Motor neuron (in vitro differentiated cells): ENCODE data around the gene UBASH3A. TPM values are rescaled to one million over a fixed set of nuclear protein-coding genes. Genes with fewer than 3 reads are reported as not detected.

ENCODE experiments used
- ATAC-seq, 8 experiments: fragments of 200-7000 bp; cut with Tn5 transposase; replicated peaks in 6 of 8; 2 replicates each; pipeline ENCODE4 v1.8.0; 2021; ENCODE audit warnings: mild to moderate bottlenecking in 8 of 8, moderate library complexity in 8 of 8
- H3K27ac ChIP-seq, 2 donors: fragments of 250-450 bp; sonication (Bioruptor Pico); 2 replicates each; pipeline ENCODE4 v1.9.0; 2021; ENCODE audit warnings: antibody characterized with exemption in 2 of 2, mild to moderate bottlenecking in 2 of 2, moderate library complexity in 1 of 2
- H3K4me1 ChIP-seq, 2 donors: fragments of 250-450 bp; sonication (Bioruptor Pico); replicated peaks in 1 of 2; 2 replicates each; pipeline ENCODE4 v1.6.1; 2021; ENCODE audit warnings: antibody characterized with exemption in 2 of 2, mild to moderate bottlenecking in 2 of 2, moderate library complexity in 1 of 2
- H3K4me3 ChIP-seq, 5 donors: fragments of 250-450 bp; sonication (Bioruptor Pico); 2 replicates each; pipeline ENCODE4 v1.9.0; 2021; ENCODE audit warnings: antibody characterized with exemption in 5 of 5, mild to moderate bottlenecking in 5 of 5, moderate library complexity in 4 of 5
- WGBS, 10 experiments: fragments of 450-650 bp; shearing (Covaris generic); methylation state at CpG; one replicate each; pipeline ENCODE4 v1.0.0; 2022; 5-methylcytosine and 5-hydroxymethylcytosine counted together
- in situ Hi-C, 9 experiments: fragments of 400-800 bp; cut with MboI; loops; one replicate each; pipeline ENCODE4 v1.15.0; 2021; ENCODE audit warnings: low sequenced_read_pairs in 9 of 9, low pct_unique_long_range_greater_than_20kb in 2 of 9; ENCODE audit not compliant: unreplicated experiment in 9 of 9
- total RNA-seq, 8 experiments: library from RNA; unstranded; fragments of 300-600 nt; gene quantifications; 2 replicates each; pipeline versions ENCODE4 v1.2.3 to v1.2.4, GENCODE V29; 2022

Gene UBASH3A
- total RNA-seq, result under 1 TPM in 3 of 8 experiments, not detected in 5; 0.25 to 0.66 (median 0.28) TPM

DNA sequence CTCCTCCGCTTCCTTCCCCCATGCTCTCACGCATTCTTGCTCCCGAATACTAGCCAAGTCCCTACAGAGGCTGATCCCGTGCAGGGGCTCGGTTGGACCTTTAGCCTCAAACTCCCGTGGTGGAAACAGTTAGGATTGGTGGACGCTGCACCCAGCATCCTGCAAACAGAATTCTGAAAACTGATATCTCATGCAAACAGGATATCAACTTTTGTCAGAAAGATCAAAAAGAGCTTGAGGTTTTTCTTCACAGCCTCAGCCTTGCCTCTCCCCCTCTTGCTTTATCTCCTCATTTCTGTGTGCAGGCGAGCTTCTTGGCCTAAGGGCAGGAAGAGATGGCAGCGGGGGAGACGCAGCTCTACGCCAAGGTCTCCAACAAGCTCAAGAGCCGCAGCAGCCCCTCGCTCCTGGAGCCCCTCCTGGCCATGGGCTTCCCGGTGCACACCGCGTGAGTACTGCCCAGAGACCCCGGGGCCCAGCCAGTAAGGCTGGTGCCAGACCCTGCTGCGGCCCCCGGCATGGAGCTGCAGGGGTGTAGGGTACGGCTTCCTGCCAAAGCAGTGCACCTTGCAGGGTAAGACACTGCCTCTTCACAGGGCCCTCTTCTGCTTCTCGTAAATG is at the start of gene UBASH3A:
UBASH3A (plus strand) TSS at position 292 of the 621 bp plus-strand sequence; CDS start at position 336, 44 bp downstream.
- H3K4me1 ChIP-seq, result peaks cover 0 to 3% of the 10 kb centered on the region in 2 donors
- H3K27ac ChIP-seq, result no peak within 1 kb of the TSS
- in situ Hi-C loops, result no loop called here
- 31 to 94% (median 83%) methylated on average over 3 to 12 of the region's 21 CpGs; no CpG with 5 or more reads in 3 of the 10 experiments for WGBS, 10 experiments
- H3K4me3 ChIP-seq, result no peak within 1 kb of the TSS
- no peak for ATAC-seq

- 14 to 100% (median 71%) methylated on average over 1 to 2 of the region's 2 CpGs; no CpG with 5 or more reads in 1 of the 10 experiments for WGBS, 10 experiments
- no peak for ATAC-seq
- Histone ChIP-seq H3K4me3 (no peak overlapping the region), H3K27ac (no peak overlapping the region), H3K4me1 (peaks cover 0 to 4% of the 10 kb centered on the region in 2 donors)
- in situ Hi-C loops, result loop anchor here in 1 of 9 experiments (25.0 kb wide), 1 partner anchor 106 kb away; no protein-coding TSS in a partner anchor
These were observed 47.7 kb upstream of the UBASH3A start for GRCh38 chr21:42356046-42356445.

DNA sequence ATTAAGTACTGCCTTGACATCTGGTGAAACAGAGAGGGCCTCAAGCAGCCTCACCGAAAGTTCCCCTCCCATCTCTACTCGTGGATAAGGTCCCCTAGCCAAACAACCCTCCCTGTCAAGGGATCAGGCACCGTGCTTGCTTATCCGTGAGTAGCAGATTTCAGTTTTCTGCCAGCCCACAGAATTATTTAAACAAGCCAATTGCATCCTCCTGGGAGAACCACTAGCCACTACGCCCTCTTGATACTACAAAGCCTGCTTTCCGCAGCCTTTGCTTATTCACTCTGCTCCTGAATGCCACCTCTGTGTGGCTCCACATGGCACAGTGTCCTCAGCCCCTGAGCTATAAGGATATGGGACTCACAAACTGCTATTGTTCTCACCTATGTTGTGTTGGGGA is 47.1 kb upstream of the UBASH3A start:
- Histone ChIP-seq H3K27ac (no peak overlapping the region), H3K4me3 (no peak overlapping the region), H3K4me1 (no peaks in the 10 kb centered on the region)
- WGBS, 10 experiments, result 0 to 100% (median 47%) methylated on average over 1 to 6 of the region's 6 CpGs; no CpG with 5 or more reads in 2 of the 10 experiments
- in situ Hi-C loops, result loop anchor here in 1 of 9 experiments (25.0 kb wide), 1 partner anchor 106 kb away; no protein-coding TSS in a partner anchor
- ATAC-seq, result no peak

DNA sequence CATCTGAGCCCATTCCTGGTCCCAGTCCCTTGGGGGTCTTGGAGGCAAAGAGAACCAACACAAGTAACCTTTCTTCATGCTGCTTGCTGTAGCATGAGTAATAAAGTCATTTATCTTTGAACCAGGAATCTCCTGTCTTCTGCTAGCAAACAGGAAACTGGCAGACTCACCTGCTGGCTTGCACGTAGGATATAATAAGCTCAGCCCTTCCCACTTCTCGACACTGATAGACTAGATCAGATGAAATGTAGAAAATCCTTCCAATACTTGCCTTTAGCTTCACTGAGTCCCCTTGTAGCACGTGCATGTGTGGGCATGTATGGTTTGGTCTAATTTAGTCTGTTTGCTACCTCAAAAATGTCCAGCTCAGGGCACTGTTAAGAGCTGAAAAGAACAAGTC is 46.4 kb upstream of the UBASH3A start:
- H3K4me3 ChIP-seq, result no peak overlapping the region
- WGBS, 10 experiments, result 0 to 100% (median 26%) methylated on average over 1 to 3 of the region's 3 CpGs; no CpG with 5 or more reads in 2 of the 10 experiments
- ATAC-seq, result no peak
- H3K4me1 ChIP-seq, result no peaks in the 10 kb centered on the region
- in situ Hi-C loops, result loop anchor here in 1 of 9 experiments (25.0 kb wide), 1 partner anchor 105 kb away; no protein-coding TSS in a partner anchor
- H3K27ac ChIP-seq, result no peak overlapping the region

- ATAC-seq, result no peak
- 60 to 100% (median 100%) methylated on average over 1 to 4 of the region's 12 CpGs; no CpG with 5 or more reads in 4 of the 10 experiments for WGBS, 10 experiments
- H3K4me1 ChIP-seq, result no peaks in the 10 kb centered on the region
- H3K27ac ChIP-seq, result no peak overlapping the region
- in situ Hi-C loops, result loop anchor here in 1 of 9 experiments (25.0 kb wide), 1 partner anchor 104 kb away; no protein-coding TSS in a partner anchor
- H3K4me3 ChIP-seq, result no peak overlapping the region
These were observed 45.4 kb upstream of the UBASH3A start for GRCh38 chr21:42358261-42358660.

GRCh38 chr21:42358937-42359336 is 44.8 kb upstream of the UBASH3A start:
- in situ Hi-C loops, result loop anchor here in 1 of 9 experiments (25.0 kb wide), 1 partner anchor 103 kb away; no protein-coding TSS in a partner anchor
- Histone ChIP-seq H3K4me3 (no peak overlapping the region), H3K27ac (no peak overlapping the region), H3K4me1 (no peaks in the 10 kb centered on the region)
- ATAC-seq, result no peak
- WGBS, 10 experiments, result 30 to 94% (median 70%) methylated on average over 4 to 12 of the region's 13 CpGs

- WGBS, 10 experiments, result 0 to 80% (median 20%) methylated on average over 1 to 2 of the region's 2 CpGs; no CpG with 5 or more reads in 6 of the 10 experiments
- Histone ChIP-seq H3K4me1 (no peaks in the 10 kb centered on the region), H3K4me3 (no peak overlapping the region), H3K27ac (no peak overlapping the region)
- no peak for ATAC-seq
- in situ Hi-C loops, result loop anchor here in 1 of 9 experiments (25.0 kb wide), 1 partner anchor 102 kb away; no protein-coding TSS in a partner anchor
These were observed 43.4 kb upstream of the UBASH3A start for GRCh38 chr21:42360317-42360716.

DNA sequence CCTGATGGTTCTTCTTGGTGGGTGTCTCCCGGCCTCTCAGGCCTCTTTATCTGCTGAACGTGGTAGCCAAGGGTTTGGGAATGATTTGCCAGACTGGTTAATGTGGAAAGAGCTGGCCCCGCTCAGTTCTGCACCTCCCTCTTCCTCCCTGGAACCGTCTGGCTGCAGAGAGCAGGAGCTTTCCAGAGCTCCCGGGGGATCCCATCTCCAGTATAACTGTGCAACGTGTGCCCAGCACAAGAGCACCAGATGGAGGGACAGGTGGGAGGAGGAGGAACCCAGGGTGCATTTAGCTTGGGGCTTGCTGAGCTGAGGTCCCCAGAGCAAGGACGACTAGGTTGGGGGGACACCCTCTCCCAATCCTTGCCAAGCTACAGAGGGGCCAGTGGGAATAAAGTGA is 42.4 kb upstream of the UBASH3A start:
- ATAC-seq, result peak in 1 of 8 experiments; percentile 29
- 13 to 60% (median 39%) methylated on average over 1 to 5 of the region's 7 CpGs; no CpG with 5 or more reads in 6 of the 10 experiments for WGBS, 10 experiments
- in situ Hi-C loops, result loop anchor here in 1 of 9 experiments (25.0 kb wide), 1 partner anchor 101 kb away; no protein-coding TSS in a partner anchor
- no peak overlapping the region for H3K4me3 ChIP-seq
- H3K27ac ChIP-seq, result no peak overlapping the region
- H3K4me1 ChIP-seq, result no peaks in the 10 kb centered on the region

GRCh38 chr21:42362198-42362597 is 41.5 kb upstream of the UBASH3A start:
- in situ Hi-C loops, result loop anchor here in 1 of 9 experiments (25.0 kb wide), 1 partner anchor 100 kb away; no protein-coding TSS in a partner anchor
- Histone ChIP-seq H3K4me3 (no peak overlapping the region), H3K4me1 (no peaks in the 10 kb centered on the region), H3K27ac (no peak overlapping the region)
- WGBS, 10 experiments, result 0 to 88% (median 14%) methylated on average over 2 to 8 of the region's 12 CpGs; no CpG with 5 or more reads in 5 of the 10 experiments
- no peak for ATAC-seq

DNA sequence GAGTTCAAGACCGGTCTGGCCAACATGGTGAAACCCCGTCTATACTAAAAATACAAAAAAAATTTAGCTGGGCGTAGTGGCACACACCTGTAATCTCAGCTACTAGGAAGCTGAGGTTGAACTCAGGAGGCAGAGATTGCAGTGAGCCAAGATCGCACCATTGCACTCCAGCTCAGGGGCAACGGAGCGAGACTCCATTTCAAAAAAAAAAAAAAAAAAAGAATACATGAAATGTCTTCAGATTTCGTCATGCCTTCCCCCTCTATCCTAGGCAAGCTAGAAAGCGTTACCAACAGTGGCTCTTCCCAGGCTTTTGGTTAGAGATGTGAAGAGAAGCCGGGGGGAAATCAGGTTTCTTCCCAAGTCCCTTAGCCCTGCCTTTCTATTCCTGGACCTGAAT is 41.0 kb upstream of the UBASH3A start:
- in situ Hi-C loops, result loop anchor here in 1 of 9 experiments (25.0 kb wide), 1 partner anchor 100 kb away; no protein-coding TSS in a partner anchor
- 6 to 94% (median 86%) methylated on average over 2 to 8 of the region's 9 CpGs; no CpG with 5 or more reads in 2 of the 10 experiments for WGBS, 10 experiments
- Histone ChIP-seq H3K4me1 (no peaks in the 10 kb centered on the region), H3K27ac (no peak overlapping the region), H3K4me3 (no peak overlapping the region)
- no peak for ATAC-seq

- Histone ChIP-seq H3K4me1 (no peaks in the 10 kb centered on the region), H3K4me3 (no peak overlapping the region), H3K27ac (no peak overlapping the region)
- in situ Hi-C loops, result loop anchor here in 1 of 9 experiments (25.0 kb wide), 1 partner anchor 99 kb away; no protein-coding TSS in a partner anchor
- ATAC-seq, result no peak
- 20 to 100% (median 78%) methylated on average over 1 to 3 of the region's 8 CpGs; no CpG with 5 or more reads in 4 of the 10 experiments for WGBS, 10 experiments
These were observed 40.4 kb upstream of the UBASH3A start for GRCh38 chr21:42363312-42363711.

DNA sequence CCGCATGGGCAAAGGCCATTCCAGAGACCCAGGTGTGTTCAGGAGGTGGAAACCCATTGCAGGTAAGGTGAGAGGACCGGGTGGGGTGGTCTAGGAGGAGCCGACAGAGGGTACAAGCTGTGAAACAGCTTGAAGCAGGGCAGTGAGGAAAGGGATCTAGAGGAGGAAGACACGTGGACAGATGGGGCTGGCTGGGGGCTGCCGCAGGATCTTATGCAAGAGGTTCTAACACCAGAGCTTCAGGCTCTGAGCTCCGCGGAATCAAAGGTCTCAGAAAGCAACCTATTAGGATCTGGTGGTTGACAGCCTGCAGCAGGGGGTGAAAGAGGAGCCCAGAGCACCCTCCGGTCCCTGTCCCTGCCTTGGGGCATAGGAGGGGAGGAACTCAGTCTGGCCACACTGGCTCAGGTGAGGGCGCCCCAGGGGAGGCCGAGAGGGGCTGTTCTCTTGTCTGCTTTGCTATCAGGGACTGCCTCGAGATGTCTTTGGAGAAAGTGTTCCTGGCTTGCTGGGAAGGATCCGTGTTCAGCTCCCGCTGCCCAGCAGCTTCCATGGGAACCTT is 39.3 kb upstream of the UBASH3A start:
- Histone ChIP-seq H3K4me1 (no peaks in the 10 kb centered on the region), H3K27ac (no peak overlapping the region), H3K4me3 (no peak overlapping the region)
- 40 to 100% (median 87%) methylated on average over 1 to 6 of the region's 13 CpGs; no CpG with 5 or more reads in 3 of the 10 experiments for WGBS, 10 experiments
- in situ Hi-C loops, result loop anchor here in 1 of 9 experiments (25.0 kb wide), 1 partner anchor 98 kb away; no protein-coding TSS in a partner anchor
- ATAC-seq, result no peak

DNA sequence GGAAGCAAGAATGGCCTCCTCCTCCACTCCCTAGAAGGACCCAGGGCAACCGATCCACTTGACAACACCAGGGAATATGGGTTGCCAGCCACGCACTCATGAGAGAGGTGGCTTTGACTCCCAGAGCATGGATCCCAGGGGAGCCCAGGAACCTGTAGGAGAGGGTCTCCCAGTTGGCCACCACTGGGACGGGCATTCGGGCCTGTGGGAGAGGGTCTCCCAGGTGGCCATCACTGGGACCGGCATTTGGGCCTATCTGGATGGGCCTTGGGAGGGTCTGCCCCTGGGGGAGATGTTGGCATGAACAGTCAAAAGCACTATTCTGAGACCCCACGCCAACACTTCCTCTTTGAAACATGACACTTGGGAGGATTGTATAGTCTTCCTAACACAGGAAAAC is 37.9 kb upstream of the UBASH3A start:
- Histone ChIP-seq H3K4me1 (peaks cover 0 to 2% of the 10 kb centered on the region in 2 donors), H3K27ac (no peak overlapping the region), H3K4me3 (no peak overlapping the region)
- in situ Hi-C loops, result loop anchor here in 1 of 9 experiments (25.0 kb wide), 1 partner anchor 97 kb away; no protein-coding TSS in a partner anchor
- no peak for ATAC-seq
- WGBS, 10 experiments, result 0 to 82% (median 60%) methylated on average over 1 to 2 of the region's 6 CpGs; no CpG with 5 or more reads in 6 of the 10 experiments
